ENCODE measurements around the gene LIMS2.

Gene LIMS2

DNA sequence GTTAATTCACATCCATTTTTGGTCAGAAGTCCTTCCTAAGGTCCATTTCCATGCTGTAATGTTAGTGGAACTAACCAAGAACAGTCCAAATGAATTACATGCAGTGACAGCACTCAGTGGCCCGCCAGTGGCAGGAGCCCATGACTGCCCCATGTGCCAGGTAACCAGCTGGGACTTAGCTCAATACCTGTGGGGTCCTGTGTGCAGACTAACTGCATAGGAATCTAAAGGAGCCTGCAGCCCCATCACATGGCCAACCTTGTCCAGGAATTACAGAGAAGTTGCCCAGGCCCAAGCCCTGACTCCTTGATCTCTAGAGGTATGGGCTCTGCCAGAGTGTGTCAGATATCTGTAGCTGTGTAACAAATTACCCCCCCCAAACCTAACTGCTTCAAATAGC lies 64.8 kb downstream of the LIMS2 start:
- no peak for DNase-seq (ENCODE audit: low read depth in 2 of 2)
- no peak overlapping the region for H3K4me3 ChIP-seq (replicated peaks in 1 of 2; ENCODE audit: low read depth in 2 of 2, low read length in 2 of 2)
- TF ChIP-seq, protein P1, sequence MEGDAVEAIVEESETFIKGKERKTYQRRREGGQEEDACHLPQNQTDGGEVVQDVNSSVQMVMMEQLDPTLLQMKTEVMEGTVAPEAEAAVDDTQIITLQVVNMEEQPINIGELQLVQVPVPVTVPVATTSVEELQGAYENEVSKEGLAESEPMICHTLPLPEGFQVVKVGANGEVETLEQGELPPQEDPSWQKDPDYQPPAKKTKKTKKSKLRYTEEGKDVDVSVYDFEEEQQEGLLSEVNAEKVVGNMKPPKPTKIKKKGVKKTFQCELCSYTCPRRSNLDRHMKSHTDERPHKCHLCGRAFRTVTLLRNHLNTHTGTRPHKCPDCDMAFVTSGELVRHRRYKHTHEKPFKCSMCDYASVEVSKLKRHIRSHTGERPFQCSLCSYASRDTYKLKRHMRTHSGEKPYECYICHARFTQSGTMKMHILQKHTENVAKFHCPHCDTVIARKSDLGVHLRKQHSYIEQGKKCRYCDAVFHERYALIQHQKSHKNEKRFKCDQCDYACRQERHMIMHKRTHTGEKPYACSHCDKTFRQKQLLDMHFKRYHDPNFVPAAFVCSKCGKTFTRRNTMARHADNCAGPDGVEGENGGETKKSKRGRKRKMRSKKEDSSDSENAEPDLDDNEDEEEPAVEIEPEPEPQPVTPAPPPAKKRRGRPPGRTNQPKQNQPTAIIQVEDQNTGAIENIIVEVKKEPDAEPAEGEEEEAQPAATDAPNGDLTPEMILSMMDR (IDR thresholded peaks at IDR 0.05; ENCODE audit: low read depth, low read length) = no peak

DNA sequence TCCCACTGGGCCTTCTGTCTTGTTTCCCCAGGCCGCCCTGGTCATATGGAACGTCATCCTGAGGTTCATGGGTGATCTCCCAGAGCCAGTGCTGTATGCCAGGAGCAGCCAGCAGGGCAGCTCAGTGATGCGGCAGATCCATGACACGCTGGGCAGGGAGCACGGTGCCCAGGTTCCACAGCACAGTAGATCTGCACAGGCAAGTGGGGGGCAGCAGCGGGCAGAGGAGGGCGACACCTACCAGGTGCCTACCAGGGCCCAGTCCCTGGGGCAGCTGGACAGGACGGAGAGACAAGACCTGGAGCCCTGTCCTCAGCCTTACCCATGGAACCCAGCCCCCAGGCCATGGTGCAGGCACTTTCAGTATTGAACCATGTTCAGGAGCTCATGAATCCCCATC lies 65.5 kb downstream of the LIMS2 start:
- TF ChIP-seq, protein P1 (IDR thresholded peaks at IDR 0.05; ENCODE audit: low read depth, low read length) = no peak
- DNase-seq (ENCODE audit: low read depth in 2 of 2) = no peak
- no peak overlapping the region for H3K4me3 ChIP-seq (replicated peaks in 1 of 2; ENCODE audit: low read depth in 2 of 2, low read length in 2 of 2)

DNA sequence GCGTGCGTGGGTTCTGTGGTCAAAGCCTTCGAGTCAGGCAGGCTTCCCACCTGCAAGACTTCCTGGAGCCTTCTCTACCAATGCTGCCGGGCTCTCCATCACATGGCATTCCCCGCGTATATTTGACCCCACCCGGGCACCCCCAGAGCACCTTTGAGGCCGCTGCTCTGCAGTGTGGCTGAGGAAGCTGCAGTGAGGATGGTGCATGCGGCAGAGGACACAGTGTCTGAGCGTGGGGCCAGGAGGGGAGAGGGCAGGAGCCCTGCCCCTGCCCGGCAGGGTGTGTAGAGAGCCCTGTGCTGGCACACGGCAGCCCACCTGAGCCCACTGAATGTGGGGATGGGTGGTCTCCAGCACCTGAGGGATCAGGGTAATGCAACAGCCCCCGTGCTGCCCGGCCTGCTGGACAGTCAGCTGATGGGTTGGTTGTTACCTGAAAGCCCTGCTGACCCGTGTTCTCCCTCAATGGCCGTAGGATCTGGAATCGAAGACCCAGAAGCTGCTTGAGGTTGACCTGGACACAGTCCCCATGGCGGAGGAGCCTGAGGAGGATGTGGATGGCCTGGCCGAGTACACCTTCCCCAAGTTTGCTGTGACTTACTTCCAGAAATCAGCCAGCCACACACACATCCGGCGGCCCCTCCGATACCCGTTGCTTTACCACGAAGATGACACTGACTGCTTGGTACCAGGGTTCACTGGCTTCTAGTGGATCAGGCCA lies 66.1 kb downstream of the LIMS2 start:
- TF ChIP-seq, protein P1 (IDR thresholded peaks at IDR 0.05; ENCODE audit: low read depth, low read length) = no peak
- no peak overlapping the region for H3K4me3 ChIP-seq (replicated peaks in 1 of 2; ENCODE audit: low read depth in 2 of 2, low read length in 2 of 2)
- DNase-seq (ENCODE audit: low read depth in 2 of 2) = no peak

DNA sequence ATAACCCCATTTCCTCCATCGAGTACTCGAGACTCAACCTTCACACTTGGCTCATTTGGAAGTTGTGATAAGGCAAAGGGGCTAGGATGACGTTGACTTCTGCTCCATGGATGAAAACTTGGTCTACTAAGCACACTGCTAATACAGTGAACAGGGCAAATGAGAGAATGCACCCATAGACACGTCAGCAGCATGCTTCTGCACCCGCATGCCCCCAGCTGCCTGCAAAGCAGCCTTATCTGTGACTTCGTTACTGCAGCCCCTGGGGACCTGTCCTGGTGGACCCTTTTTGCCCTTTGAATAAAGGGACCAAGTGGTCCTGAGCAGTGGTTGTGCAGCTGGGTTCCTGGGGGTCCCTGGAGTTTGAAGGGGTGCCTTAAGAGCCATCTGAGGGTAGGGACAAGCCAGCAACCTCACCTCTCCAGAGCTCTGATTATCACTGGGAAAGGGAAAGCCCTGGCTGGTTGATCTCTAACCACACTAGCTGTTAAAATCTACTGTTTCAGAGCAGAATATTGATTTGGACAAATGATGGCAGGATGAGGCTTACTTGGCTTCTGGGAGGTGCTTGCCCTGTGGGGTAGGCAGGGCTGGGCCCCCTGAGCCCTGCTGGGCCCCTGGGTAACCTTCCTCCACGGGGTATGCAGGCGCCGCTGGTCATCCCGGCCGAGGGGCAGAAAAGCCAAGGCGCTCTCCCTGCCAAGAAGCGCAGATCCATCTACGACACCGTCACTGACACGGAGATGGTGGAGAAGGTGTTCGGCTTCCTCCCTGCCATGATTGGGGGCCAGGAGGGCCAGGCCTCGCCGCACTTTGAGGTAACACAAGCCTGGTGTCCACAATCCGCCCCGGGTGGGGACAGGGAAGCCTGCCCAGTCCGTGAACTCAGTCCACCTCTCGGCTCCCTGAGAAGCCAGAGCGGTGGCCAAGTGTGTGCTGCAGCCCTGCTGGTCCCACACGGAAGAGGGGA lies 67.0 kb downstream of the LIMS2 start:
- no peak overlapping the region for H3K4me3 ChIP-seq (replicated peaks in 1 of 2; ENCODE audit: low read depth in 2 of 2, low read length in 2 of 2)
- TF ChIP-seq, protein P1 (IDR thresholded peaks at IDR 0.05; ENCODE audit: low read depth, low read length) = no peak
- no peak for DNase-seq (ENCODE audit: low read depth in 2 of 2)

DNA sequence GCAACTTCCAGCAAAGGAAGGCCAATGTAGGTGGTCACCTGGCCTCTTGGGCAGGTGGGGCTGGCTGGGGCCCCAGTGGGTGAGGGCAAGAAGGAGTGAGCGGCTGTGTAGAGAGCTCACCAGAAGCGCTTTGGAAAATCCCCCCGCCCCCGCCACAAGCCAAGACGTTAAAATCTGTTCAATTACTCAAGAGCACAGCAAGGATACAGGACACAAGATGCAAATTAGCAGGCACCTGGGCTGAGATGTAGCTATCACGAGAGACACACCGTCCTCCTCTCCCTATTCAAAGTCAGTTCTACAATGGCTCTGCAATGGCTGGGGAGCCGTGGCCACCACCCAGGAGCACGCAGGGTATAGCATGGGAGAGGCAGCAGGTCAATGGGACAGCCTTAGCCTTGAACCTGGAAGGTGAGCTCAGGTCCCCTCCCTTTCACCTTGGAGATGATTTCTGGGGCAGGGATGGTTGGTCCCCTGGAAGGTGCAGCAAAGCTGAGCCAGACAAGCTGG lies 67.9 kb downstream of the LIMS2 start:
- no peak overlapping the region for H3K4me3 ChIP-seq (replicated peaks in 1 of 2; ENCODE audit: low read depth in 2 of 2, low read length in 2 of 2)
- TF ChIP-seq, protein P1 (IDR thresholded peaks at IDR 0.05; ENCODE audit: low read depth, low read length) = no peak
- DNase-seq (ENCODE audit: low read depth in 2 of 2) = no peak

DNA sequence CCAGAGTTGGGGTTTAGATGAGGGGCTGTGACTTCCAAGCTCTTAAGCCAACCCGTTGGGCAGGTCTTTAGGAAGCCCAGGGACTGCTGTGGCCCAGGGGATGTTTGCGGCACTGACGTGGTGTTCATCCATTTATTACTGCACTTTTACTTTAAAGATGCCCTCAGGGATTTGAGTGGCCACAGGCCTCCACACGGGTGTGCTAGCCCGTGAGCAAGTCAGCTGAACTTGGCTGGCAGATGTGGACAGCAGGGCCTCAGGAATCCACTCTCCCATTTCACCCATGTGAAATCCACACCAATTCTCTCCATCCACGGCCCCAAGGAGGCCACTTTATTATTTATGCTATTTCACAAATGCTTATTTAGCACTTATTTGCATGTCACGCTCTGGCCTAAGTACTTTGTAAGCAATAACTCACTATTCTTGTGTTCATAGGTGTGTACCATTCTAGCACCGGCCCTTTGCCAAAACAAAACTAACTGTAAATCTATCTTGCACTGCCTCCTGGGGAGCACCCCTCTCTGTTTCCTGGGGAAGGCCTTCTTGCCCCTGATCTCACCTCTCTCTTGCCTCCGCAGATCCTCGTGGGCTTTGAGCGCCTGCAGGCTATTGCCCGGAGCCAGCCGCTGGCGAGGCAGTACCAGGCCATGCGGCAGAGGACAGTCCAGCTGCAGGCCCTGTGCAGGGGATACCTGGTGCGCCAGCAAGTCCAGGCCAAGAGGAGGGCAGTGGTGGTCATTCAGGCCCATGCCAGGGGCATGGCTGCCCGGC lies 68.5 kb downstream of the LIMS2 start:
- no peak for DNase-seq (ENCODE audit: low read depth in 2 of 2)
- TF ChIP-seq, protein P1 (IDR thresholded peaks at IDR 0.05; ENCODE audit: low read depth, low read length) = no peak
- no peak overlapping the region for H3K4me3 ChIP-seq (replicated peaks in 1 of 2; ENCODE audit: low read depth in 2 of 2, low read length in 2 of 2)
